CD4-positive, alpha-beta T cell treated with Interleukin-15 for 4 hours (primary cell): Measurements from ENCODE around the gene ZNF609.

Source experiments
- DNase-seq: peaks from one replicate; pipeline ENCODE4 v3.0.0-alpha.2; 2020; ENCODE audit warnings: low spot score

Gene ZNF609

GRCh38 chr15:64697911-64698369, 237.6 kb downstream of the ZNF609 start:
- DNase-seq: peak; percentile 24

GRCh38 chr15:64698823-64699222, 238.4 kb downstream of the ZNF609 start:
- no peak for DNase-seq

- DNase-seq: no peak
Observed at GRCh38 chr15:64699751-64700388, 239.5 kb downstream of the ZNF609 start.

- no peak for DNase-seq
Observed at GRCh38 chr15:64701051-64701450, 240.7 kb downstream of the ZNF609 start.

- DNase-seq: no peak
Observed at GRCh38 chr15:64701482-64702184, 241.3 kb downstream of the ZNF609 start.

- peak; percentile 95 for DNase-seq
Observed at GRCh38 chr15:64702816-64703631, 242.6 kb downstream of the ZNF609 start.

GRCh38 chr15:64703632-64703959, 243.2 kb downstream of the ZNF609 start:
- no peak for DNase-seq

GRCh38 chr15:64705006-64705405, 244.6 kb downstream of the ZNF609 start:
- no peak for DNase-seq

GRCh38 chr15:64706011-64706911, 245.9 kb downstream of the ZNF609 start:
- DNase-seq: no peak

- DNase-seq: no peak
Observed at GRCh38 chr15:64710676-64711428, 250.5 kb downstream of the ZNF609 start.

GRCh38 chr15:64712353-64712752, 252.0 kb downstream of the ZNF609 start:
- no peak for DNase-seq

- DNase-seq: no peak
Observed at GRCh38 chr15:64713592-64713991, 253.2 kb downstream of the ZNF609 start.

GRCh38 chr15:64716452-64716851, 256.1 kb downstream of the ZNF609 start:
- DNase-seq: no peak

- no peak for DNase-seq
Observed at GRCh38 chr15:64717130-64717529, 256.8 kb downstream of the ZNF609 start.

- DNase-seq: no peak
Observed at GRCh38 chr15:64717735-64718495, 257.5 kb downstream of the ZNF609 start.

- no peak for DNase-seq
Observed at GRCh38 chr15:64720188-64720587, 259.8 kb downstream of the ZNF609 start.

- no peak for DNase-seq
Observed at GRCh38 chr15:64730151-64730550, 269.8 kb downstream of the ZNF609 start.

- DNase-seq: peak; percentile 84
Observed at GRCh38 chr15:64731012-64731804, 270.8 kb downstream of the ZNF609 start.

- DNase-seq: no peak
Observed at GRCh38 chr15:64731805-64732151, 271.4 kb downstream of the ZNF609 start.
